Measurements from ENCODE around the gene RPL35. TPM values are rescaled to one million over a fixed set of nuclear protein-coding genes. Genes with fewer than 3 reads are reported as not detected.
"Not testable (repeated sequence)": the region's sequence is repeated elsewhere in the genome, so short reads cannot be mapped to it uniquely, and the experiment has no call there.

The RPL35 gene
- total RNA-seq, 1 donor from 2014 or later = 794 TPM

GRCh38 chr9:124849801-124850200 lies 12.0 kb downstream of the RPL35 start:
- no peak for TF ChIP-seq CTCF (IDR thresholded peaks at IDR 0.05)
- DNase-seq (no peak), ATAC-seq (no peak)
- no peak overlapping the region for H3K27ac ChIP-seq
- H3K4me3 ChIP-seq = no peak overlapping the region
- peaks cover 9% of the 10 kb centered on the region for H3K4me1 ChIP-seq
- no peaks in the 10 kb centered on the region for H3K27me3 ChIP-seq
- H3K9me3 ChIP-seq = no peaks in the 10 kb centered on the region
- intact Hi-C loops (cut with DNase I) = no loop called here
- H3K36me3 ChIP-seq = no peaks in the 10 kb centered on the region

- no peaks in the 10 kb centered on the region for H3K9me3 ChIP-seq
- no peaks in the 10 kb centered on the region for H3K36me3 ChIP-seq
- no peak for ATAC-seq
- H3K4me3 ChIP-seq = no peak overlapping the region
- H3K27me3 ChIP-seq = no peaks in the 10 kb centered on the region
- H3K27ac ChIP-seq = no peak overlapping the region
- TF ChIP-seq CTCF (IDR thresholded peaks at IDR 0.05) = no peak
- intact Hi-C loops (cut with DNase I) = no loop called here
- no peaks in the 10 kb centered on the region for H3K4me1 ChIP-seq
- DNase-seq = no peak
These were observed 14.8 kb downstream of the RPL35 start for GRCh38 chr9:124846969-124847368.

GRCh38 chr9:124846467-124846866 lies 15.3 kb downstream of the RPL35 start:
- H3K4me1 ChIP-seq; H3K9me3 ChIP-seq; H3K27ac ChIP-seq; H3K4me3 ChIP-seq; H3K36me3 ChIP-seq; intact Hi-C loops (cut with DNase I); DNase-seq; H3K27me3 ChIP-seq; ATAC-seq: not testable (repeated sequence)

GRCh38 chr9:124844291-124844690 lies 17.5 kb downstream of the RPL35 start:
- TF ChIP-seq CTCF (IDR thresholded peaks at IDR 0.05) = no peak
- no peaks in the 10 kb centered on the region for H3K36me3 ChIP-seq
- H3K4me1 ChIP-seq = no peaks in the 10 kb centered on the region
- H3K9me3 ChIP-seq = no peaks in the 10 kb centered on the region
- no peak for ATAC-seq
- H3K27me3 ChIP-seq = no peaks in the 10 kb centered on the region
- no peak overlapping the region for H3K4me3 ChIP-seq
- no peak for DNase-seq
- H3K27ac ChIP-seq = no peak overlapping the region
- intact Hi-C loops (cut with DNase I) = no loop called here

- H3K27me3 ChIP-seq = no peaks in the 10 kb centered on the region
- ATAC-seq = no peak
- H3K4me3 ChIP-seq = no peak overlapping the region
- H3K27ac ChIP-seq = no peak overlapping the region
- no peaks in the 10 kb centered on the region for H3K4me1 ChIP-seq
- no peaks in the 10 kb centered on the region for H3K9me3 ChIP-seq
- no peaks in the 10 kb centered on the region for H3K36me3 ChIP-seq
- DNase-seq = no peak
- TF ChIP-seq CTCF (IDR thresholded peaks at IDR 0.05) = no peak
- intact Hi-C loops (cut with DNase I) = no loop called here
These were observed 18.2 kb downstream of the RPL35 start for GRCh38 chr9:124843456-124844034.

GRCh38 chr9:124841075-124841821 lies 20.5 kb downstream of the RPL35 start:
- Histone ChIP-seq H3K27me3 (no peaks in the 10 kb centered on the region), H3K36me3 (no peaks in the 10 kb centered on the region), H3K4me1 (no peaks in the 10 kb centered on the region), H3K27ac (no peak overlapping the region), H3K4me3 (no peak overlapping the region), H3K9me3 (no peaks in the 10 kb centered on the region)
- intact Hi-C loops (cut with DNase I) = no loop called here
- DNase-seq (no peak), ATAC-seq (no peak)
- no peak for TF ChIP-seq CTCF (IDR thresholded peaks at IDR 0.05)
